Coronary artery (tissue), 2 donors: Measurements from ENCODE around the gene ACCSL.

Experiments used
- DNase-seq: peaks from one replicate; pipeline ENCODE4 v3.0.0-alpha.2; 2017; ENCODE audit warnings: low spot score
- H3K27ac ChIP-seq, 2 donors: fragments of 200-600 bp; sonication (generic); one replicate each; pipeline ENCODE4 v1.5.1; 2016 to 2019
- H3K4me3 ChIP-seq: fragments of 200-600 bp; sonication (generic); 2 replicates; pipeline ENCODE4 v1.5.1; 2016; ENCODE audit warnings: mild to moderate bottlenecking, moderate library complexity
- CTCF ChIP-seq: fragments of 200-600 bp; sonication (generic); IDR thresholded peaks from one replicate; pipeline ENCODE4 v1.5.1; 2019; ENCODE audit warnings: antibody characterized with exemption

Gene ACCSL

GRCh38 chr11:44049832-44050231 is 2.1 kb downstream of the ACCSL start:
- TF ChIP-seq CTCF: no peak
- H3K27ac ChIP-seq: no peak overlapping the region
- no peak overlapping the region for H3K4me3 ChIP-seq
- no peak for DNase-seq

- TF ChIP-seq CTCF: no peak
Measured at GRCh38 chr11:44051171-44051570, 3.4 kb downstream of the ACCSL start.

GRCh38 chr11:44057340-44057739 is 9.6 kb downstream of the ACCSL start:
- Histone ChIP-seq H3K27ac (no peak overlapping the region), H3K4me3 (no peak overlapping the region)
- DNase-seq: peak; percentile 21
- TF ChIP-seq CTCF: no peak

More at GRCh38 chr11:44051171-44051570, 3.4 kb downstream of the ACCSL start:
- H3K4me3 ChIP-seq: no peak overlapping the region
- H3K27ac ChIP-seq: no peak overlapping the region
- peak; percentile 55 for DNase-seq

- Histone ChIP-seq H3K4me3 (no peak overlapping the region), H3K27ac (no peak overlapping the region)
- no peak for TF ChIP-seq CTCF
- peak; percentile 26 for DNase-seq
Measured at GRCh38 chr11:44058275-44058674, 10.5 kb downstream of the ACCSL start.

- TF ChIP-seq CTCF: no peak
- H3K27ac ChIP-seq: peak overlapping the region; percentile 85 to 93
- H3K4me3 ChIP-seq: no peak overlapping the region
- DNase-seq: peak; percentile 67
Measured at GRCh38 chr11:44065161-44065661, 17.4 kb downstream of the ACCSL start.

- DNase-seq: peak; percentile 98
- H3K27ac ChIP-seq: peak within 1 kb of the TSS; percentile 85 to 93
- TF ChIP-seq CTCF: peak; percentile 72
- peak within 1 kb of the TSS; percentile 80 for H3K4me3 ChIP-seq
Measured at GRCh38 chr11:44065841-44066731, 18.3 kb downstream of the ACCSL start, which contains the start of gene ACCS. Gene ACCS (plus strand): TSS chr11:44066270. CDS start chr11:44067628, 1,358 bp downstream.
